CD4-positive, alpha-beta T cell treated with Interleukin-6 at 100 ng/mL for 8 hours (primary cell): ENCODE results near the gene CENPT.
A peak's percentile ranks its signal among the peaks of the same experiment; 100 is the strongest.

Source experiments
- DNase-seq: peaks from one replicate; pipeline ENCODE4 v3.0.0-alpha.2; 2020; ENCODE audit warnings: mixed read lengths, low spot score

The CENPT gene

GRCh38 chr16:67806428-67807147 is 40.9 kb downstream of the CENPT start, which contains the start of the genes RANBP10 and TSNAXIP1:
TSS of gene RANBP10 (minus strand) at chr16:67806560. CDS start at chr16:67806536, 24 bp downstream.
TSS of gene TSNAXIP1 (plus strand) at chr16:67806889. CDS start at chr16:67807150, 261 bp downstream.
- peak; percentile 98 for DNase-seq

- no peak for DNase-seq
These were observed 41.6 kb downstream of the CENPT start for GRCh38 chr16:67805718-67806427.

- no peak for DNase-seq
These were observed 42.5 kb downstream of the CENPT start for GRCh38 chr16:67804853-67805542.

GRCh38 chr16:67803894-67804293 is 43.6 kb downstream of the CENPT start:
- DNase-seq: no peak

GRCh38 chr16:67801883-67802282 is 45.6 kb downstream of the CENPT start:
- DNase-seq: peak; percentile 63

GRCh38 chr16:67801241-67801640 is 46.3 kb downstream of the CENPT start:
- no peak for DNase-seq

GRCh38 chr16:67800338-67800926 is 47.1 kb downstream of the CENPT start:
- no peak for DNase-seq

GRCh38 chr16:67796099-67796718 is 51.3 kb downstream of the CENPT start:
- no peak for DNase-seq

- DNase-seq: no peak
These were observed 57.4 kb downstream of the CENPT start for GRCh38 chr16:67790071-67790470.

GRCh38 chr16:67786491-67786890 is 61.0 kb downstream of the CENPT start:
- no peak for DNase-seq

GRCh38 chr16:67783353-67783725 is 64.2 kb downstream of the CENPT start:
- no peak for DNase-seq

GRCh38 chr16:67782567-67783352 is 64.7 kb downstream of the CENPT start:
- no peak for DNase-seq

- peak; percentile 12 for DNase-seq
These were observed 66.0 kb downstream of the CENPT start for GRCh38 chr16:67781565-67781921.

GRCh38 chr16:67780847-67781564 is 66.5 kb downstream of the CENPT start:
- no peak for DNase-seq

- DNase-seq: no peak
These were observed 68.1 kb downstream of the CENPT start for GRCh38 chr16:67779256-67780014.
